ENCODE measurements around the gene AFAP1. TPM values are rescaled to one million over a fixed set of nuclear protein-coding genes. Genes with fewer than 3 reads are reported as not detected.

The AFAP1 gene
- total and polyA plus RNA-seq, 2 experiments from 2014 or later: 10.5 to 31.9 TPM

- no peaks in the 10 kb centered on the region for H3K36me3 ChIP-seq
These were observed 158.8 kb downstream of the AFAP1 start for GRCh38 chr4:7780751-7781348.

GRCh38 chr4:7779432-7779768, 160.3 kb downstream of the AFAP1 start:
- H3K4me1 ChIP-seq (ENCODE audit: low read depth): peaks cover 37% of the 10 kb centered on the region
- no peaks in the 10 kb centered on the region for H3K9me3 ChIP-seq (ENCODE audit: low read depth)
- no peak overlapping the region for H3K4me3 ChIP-seq
- H3K27me3 ChIP-seq: no peaks in the 10 kb centered on the region
- TF ChIP-seq CTCF (IDR thresholded peaks at IDR 0.05; ENCODE audit: low read depth, low read length): no peak
- peak overlapping the region; percentile 67 for H3K27ac ChIP-seq
- DNase-seq (ENCODE audit: low read depth in 1 of 2, low spot score in 1 of 2): peak in 1 of 2 donors; percentile 46
- peaks cover 3% of the 10 kb centered on the region for H3K36me3 ChIP-seq

More at GRCh38 chr4:7780751-7781348, 158.8 kb downstream of the AFAP1 start:
- Histone ChIP-seq H3K9me3 (ENCODE audit: low read depth) (no peaks in the 10 kb centered on the region), H3K27ac (peak overlapping the region; percentile 87), H3K4me3 (no peak overlapping the region), H3K27me3 (no peaks in the 10 kb centered on the region), H3K4me1 (ENCODE audit: low read depth) (peaks cover 37% of the 10 kb centered on the region)
- TF ChIP-seq CTCF (IDR thresholded peaks at IDR 0.05; ENCODE audit: low read depth, low read length): no peak
- DNase-seq (ENCODE audit: low read depth in 1 of 2, low spot score in 1 of 2): no peak

- DNase-seq (ENCODE audit: low read depth in 1 of 2, low spot score in 1 of 2): peak in 1 of 2 donors; percentile 42
- Histone ChIP-seq H3K4me3 (no peak overlapping the region), H3K27ac (peak overlapping the region; percentile 67), H3K4me1 (ENCODE audit: low read depth) (peaks cover 37% of the 10 kb centered on the region), H3K27me3 (no peaks in the 10 kb centered on the region), H3K9me3 (ENCODE audit: low read depth) (no peaks in the 10 kb centered on the region), H3K36me3 (peaks cover 9% of the 10 kb centered on the region)
- TF ChIP-seq CTCF (IDR thresholded peaks at IDR 0.05; ENCODE audit: low read depth, low read length): no peak
These were observed 160.9 kb downstream of the AFAP1 start for GRCh38 chr4:7778510-7779431.

GRCh38 chr4:7777871-7778509, 161.7 kb downstream of the AFAP1 start:
- no peak overlapping the region for H3K4me3 ChIP-seq
- H3K27ac ChIP-seq: peak overlapping the region; percentile 67
- H3K4me1 ChIP-seq (ENCODE audit: low read depth): peaks cover 37% of the 10 kb centered on the region
- DNase-seq (ENCODE audit: low read depth in 1 of 2, low spot score in 1 of 2): no peak
- H3K36me3 ChIP-seq: peaks cover 10% of the 10 kb centered on the region
- H3K9me3 ChIP-seq (ENCODE audit: low read depth): no peaks in the 10 kb centered on the region
- no peak for TF ChIP-seq CTCF (IDR thresholded peaks at IDR 0.05; ENCODE audit: low read depth, low read length)
- no peaks in the 10 kb centered on the region for H3K27me3 ChIP-seq

- TF ChIP-seq CTCF (IDR thresholded peaks at IDR 0.05; ENCODE audit: low read depth, low read length): no peak
- H3K4me3 ChIP-seq: no peak overlapping the region
- DNase-seq (ENCODE audit: low read depth in 1 of 2, low spot score in 1 of 2): no peak
- no peak overlapping the region for H3K27ac ChIP-seq
- H3K36me3 ChIP-seq: peaks cover 10% of the 10 kb centered on the region
- peaks cover 30% of the 10 kb centered on the region for H3K4me1 ChIP-seq (ENCODE audit: low read depth)
- no peaks in the 10 kb centered on the region for H3K27me3 ChIP-seq
- no peaks in the 10 kb centered on the region for H3K9me3 ChIP-seq (ENCODE audit: low read depth)
These were observed 162.5 kb downstream of the AFAP1 start for GRCh38 chr4:7777017-7777710.

Measured in cardiac muscle cell (in vitro differentiated cells and primary cell).